Superior temporal gyrus (tissue), 1 donor: Measurements from ENCODE around the gene NUP107.

ENCODE experiments used
- DNase-seq: peaks from one replicate; pipeline ENCODE4 v3.0.0-alpha.2; 2016; ENCODE audit errors: extremely low spot score

The NUP107 gene

DNA sequence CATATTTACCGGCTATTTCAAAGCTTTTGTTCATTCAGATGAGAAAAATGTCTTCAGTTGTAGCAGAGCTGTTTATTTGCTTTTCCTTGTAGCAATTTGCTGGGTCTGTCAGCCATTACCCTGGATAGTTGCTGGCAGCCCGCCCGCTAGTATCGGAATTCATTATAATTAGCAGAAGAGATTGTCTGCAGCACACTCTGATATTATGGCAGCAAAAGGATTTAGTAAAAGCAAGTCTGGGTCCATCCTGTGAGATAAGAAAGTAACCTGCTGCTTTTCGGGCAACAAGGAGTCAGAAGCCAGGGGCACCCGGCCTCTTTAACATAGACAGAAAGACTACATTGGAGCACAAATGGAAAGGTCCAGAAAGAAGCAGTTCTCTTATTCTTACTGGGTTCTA lies 53.1 kb downstream of the NUP107 start:
- DNase-seq = no peak

DNA sequence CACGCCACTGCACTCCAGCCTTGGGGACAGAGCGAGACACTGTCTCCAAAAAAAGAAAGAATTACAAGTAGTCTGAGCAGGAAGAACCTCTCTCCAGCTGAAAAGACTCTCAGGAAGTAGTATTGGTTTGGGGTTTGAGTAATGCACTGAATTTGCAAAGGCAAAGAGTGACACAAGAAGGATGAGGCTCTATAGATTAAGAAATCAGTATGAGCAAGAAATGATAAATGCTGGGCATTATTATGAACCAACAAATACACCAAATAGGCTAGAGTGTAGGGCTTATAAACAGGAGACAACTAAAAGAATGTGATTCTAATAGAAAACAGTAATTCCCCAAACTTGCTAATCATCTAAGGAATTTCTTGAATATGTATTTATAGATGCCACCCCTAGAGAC lies 56.6 kb downstream of the NUP107 start:
- DNase-seq = no peak

GRCh38 chr12:68745376-68745903 lies 58.7 kb downstream of the NUP107 start:
- DNase-seq = no peak

DNA sequence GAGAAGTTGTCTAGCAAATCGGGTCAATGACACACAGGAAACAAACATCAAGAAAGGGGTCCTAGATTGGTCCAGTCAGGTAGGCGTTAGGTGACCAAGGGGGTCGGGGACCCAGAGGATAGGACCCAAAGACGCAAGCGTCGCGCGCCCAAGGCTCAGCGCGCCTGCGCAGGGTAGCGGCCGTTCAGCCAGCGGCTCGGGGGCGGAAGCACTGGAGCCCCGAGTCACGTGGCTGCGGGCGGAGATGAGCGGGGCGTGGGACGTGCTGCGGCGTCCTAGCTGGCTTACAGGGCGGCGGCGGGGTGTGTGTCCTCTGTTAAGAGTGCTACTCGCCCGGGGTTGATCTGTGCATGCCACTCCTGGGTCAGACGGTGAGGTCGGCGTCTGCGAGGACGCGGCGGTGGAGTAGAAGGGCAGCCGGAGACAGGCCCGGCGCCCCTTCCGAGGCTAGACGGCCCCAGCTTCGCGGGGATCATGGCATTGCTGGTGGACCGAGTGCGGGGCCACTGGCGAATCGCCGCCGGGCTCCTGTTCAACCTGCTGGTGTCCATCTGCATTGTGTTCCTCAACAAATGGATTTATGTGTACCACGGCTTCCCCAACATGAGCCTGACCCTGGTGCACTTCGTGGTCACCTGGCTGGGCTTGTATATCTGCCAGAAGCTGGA lies 59.3 kb downstream of the NUP107 start, which contains the start of gene SLC35E3:
SLC35E3 (plus strand) TSS at position 273 of the 668 bp plus-strand sequence; CDS start at position 475, 202 bp downstream.
- DNase-seq = peak; percentile 98

DNA sequence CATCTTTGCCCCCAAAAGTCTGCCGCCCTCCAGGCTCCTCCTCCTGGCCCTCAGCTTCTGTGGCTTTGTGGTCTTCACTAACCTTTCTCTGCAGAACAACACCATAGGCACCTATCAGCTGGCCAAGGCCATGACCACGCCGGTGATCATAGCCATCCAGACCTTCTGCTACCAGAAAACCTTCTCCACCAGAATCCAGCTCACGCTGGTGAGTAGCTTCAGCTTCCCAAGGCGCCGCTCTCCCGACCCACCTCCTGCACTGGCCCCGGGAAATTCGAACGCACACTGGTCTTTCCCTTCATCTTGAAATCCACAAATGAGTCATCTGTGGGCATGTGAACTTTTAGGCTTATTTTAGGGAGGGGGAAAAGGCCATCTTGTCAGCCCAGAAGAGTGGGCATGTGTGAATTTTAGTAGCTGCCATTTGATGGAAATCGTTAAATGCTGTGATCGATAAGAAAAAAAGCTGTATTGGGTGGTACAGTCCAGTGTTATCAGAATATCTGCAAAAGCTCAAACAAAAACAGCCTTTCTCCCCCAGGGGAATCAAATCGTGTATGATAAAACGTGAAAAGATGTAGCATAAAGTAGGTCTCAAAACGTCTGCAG lies 59.9 kb downstream of the NUP107 start:
- DNase-seq = peak; percentile 68

DNA sequence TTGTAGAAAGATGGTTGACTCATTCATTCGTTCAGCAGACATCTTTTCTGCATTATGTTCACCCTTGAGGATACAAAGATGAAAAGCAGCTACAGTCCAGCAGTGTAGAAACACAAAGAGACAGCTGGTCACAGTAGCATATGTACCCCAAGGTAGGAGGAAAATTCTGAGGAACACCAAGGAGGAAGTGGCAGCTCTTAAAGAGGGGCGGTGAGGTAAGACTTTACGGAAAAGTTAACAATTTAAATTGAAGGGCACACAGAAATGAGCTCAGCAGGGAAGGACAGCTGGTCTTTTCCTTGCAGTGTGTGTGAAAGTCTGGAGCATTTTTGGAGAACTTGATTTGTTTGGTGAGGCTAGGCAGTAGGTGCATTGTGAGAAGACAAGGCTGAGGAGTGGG lies 62.7 kb downstream of the NUP107 start:
- DNase-seq = no peak

DNA sequence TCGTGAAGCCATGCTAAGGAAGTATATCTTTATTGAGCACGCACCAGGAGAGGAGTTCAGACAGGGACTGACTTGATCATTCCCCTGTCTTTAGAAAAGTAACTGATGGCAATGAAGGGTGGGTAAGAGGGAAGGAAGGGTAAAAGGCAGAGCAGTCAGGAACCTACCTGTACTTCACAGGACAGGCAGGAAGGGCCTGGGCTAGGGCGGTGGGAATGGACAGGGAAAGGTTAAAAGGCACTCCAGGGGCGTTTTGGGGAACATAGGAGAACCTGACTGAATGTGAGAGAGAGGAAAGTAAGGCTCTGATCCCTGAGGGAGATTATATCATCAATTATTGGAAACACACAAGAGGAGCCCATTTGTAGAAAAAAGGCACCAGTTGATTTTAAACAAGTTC lies 63.1 kb downstream of the NUP107 start:
- DNase-seq = no peak

GRCh38 chr12:68750506-68750905 lies 63.7 kb downstream of the NUP107 start:
- peak; percentile 54 for DNase-seq

GRCh38 chr12:68755536-68756243 lies 68.9 kb downstream of the NUP107 start:
- no peak for DNase-seq

DNA sequence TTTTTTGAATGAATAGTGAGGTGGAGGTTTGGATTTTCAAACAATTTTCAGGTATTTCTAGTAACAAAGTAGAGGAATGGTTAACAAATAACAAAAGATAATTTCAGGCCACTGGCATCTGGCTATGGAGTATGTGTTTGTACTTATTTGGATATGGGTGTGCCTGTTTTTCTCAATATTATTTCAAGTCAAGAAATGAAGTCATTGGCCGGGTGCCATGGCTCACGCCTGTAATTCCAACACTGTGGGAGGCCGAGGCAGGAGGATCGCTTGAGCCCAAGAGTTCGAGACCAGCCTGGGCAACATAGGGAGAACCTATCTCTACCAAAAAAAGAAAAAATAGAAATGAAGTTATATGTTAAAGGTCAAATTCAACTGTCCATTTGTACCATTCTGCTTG lies 73.1 kb downstream of the NUP107 start:
- DNase-seq = no peak

DNA sequence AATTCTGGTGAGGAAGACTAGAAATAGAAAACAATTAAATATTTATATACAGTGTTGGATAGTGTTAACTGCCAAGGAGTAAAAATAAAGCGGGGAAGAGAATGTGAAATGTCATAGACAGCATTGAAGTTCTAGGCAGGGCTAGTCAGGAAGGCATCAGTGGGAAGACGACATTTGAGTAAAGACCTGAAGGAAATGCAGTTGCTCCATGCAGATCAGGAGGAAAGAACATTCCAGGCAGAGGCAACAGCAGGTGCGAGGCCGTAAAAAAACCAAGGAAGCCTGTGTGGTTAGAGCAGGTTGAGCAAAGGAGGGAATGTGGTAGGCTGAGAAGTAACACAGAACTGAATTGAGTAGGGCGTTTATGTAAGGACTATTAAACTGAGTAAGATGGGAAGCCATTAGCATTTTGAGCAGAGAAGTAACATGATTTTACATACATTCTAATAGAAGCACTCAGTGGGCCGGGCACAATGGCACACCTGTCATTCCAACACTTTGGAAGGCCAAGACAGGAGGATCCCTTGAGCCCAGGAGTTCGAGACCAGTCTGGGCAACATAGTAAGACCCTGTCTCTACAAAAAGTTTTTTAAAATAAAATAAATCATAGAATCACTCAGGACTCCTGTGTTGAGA lies 74.1 kb downstream of the NUP107 start:
- DNase-seq = no peak

- DNase-seq = no peak
Observed at GRCh38 chr12:68761442-68761812, 74.6 kb downstream of the NUP107 start.

GRCh38 chr12:68761901-68762630 lies 75.3 kb downstream of the NUP107 start:
- DNase-seq = no peak

DNA sequence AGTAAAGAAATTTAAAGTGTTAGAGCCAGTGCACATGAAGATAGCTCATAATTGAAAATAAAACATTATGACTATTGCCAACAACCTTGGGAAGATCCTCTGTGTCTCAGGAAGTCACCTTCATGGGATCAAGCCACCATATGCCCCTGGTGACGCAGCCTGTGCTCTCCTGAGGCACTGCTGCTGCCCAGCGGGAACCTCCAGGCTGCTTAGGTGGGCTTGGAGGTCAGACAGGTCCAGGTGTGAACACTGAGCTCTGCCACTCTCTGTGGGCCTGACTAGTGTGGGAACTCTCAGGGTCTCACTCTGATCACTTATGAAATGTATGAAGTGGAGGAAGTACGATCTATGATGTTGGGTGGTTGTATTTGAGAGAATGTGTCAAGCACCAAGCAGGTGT lies 75.9 kb downstream of the NUP107 start:
- no peak for DNase-seq

GRCh38 chr12:68765696-68766095 lies 78.9 kb downstream of the NUP107 start:
- DNase-seq = no peak

DNA sequence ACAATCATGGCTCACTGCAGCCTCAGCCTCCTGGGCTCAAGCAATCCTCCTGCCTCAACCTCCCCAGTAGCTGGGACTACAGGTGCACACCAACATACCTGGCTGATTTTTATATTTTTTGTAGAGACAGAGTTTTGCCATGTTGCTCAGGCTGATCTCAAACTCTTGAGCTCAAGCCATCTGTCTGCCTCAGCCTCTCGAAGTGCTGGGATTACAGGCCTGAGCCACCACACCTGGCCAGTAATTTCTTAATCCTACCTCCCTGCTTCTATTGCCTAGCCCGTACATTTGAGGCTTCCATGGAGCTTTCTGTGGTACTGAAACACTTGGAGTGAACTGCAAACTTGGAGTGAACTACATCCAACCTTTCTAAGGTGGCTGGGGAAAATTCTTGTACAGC lies 79.9 kb downstream of the NUP107 start:
- no peak for DNase-seq

GRCh38 chr12:68767191-68767590 lies 80.4 kb downstream of the NUP107 start:
- DNase-seq = no peak

DNA sequence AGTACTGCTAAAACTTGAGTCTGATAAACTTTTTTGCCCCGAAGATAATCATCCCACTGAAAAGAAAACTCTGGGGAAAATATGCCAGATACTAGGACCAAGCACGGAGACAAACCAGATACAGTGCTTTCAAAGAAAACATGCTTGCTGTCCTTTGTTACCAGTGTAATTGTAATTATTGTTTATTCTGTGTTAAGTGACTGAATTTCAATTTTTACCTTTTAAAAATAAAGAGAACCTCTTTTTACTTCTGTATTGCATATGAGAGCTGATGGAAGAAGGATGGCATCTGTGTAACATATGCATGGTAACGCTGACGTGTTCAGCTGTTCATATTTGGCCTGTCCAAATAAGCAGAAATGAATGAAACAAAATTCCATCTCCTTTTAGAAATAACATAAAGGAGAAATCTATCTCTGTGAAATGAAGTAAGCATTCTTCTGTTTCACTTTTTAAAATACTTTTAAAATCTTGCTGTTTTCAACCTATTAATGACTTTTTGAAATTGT lies 81.7 kb downstream of the NUP107 start:
- DNase-seq = no peak

DNA sequence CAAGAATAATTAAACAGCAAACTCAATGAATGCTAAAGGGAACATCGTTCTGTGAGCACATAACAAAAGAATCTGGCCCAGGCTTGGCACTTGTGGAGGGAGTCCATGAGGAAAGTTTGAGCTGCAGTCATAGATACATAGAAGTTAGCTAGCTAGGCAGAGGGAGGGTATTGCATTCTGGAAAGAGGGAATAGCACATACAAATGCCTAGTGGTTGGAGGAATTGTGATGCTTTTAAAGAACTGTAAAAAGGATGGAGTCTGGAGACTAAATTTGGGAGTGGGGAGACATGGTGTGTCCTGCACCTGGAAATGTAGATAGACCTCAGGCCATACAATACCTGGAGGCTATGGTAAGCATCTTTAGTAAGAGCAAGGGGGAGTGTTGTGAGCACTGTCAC lies 83.2 kb downstream of the NUP107 start:
- DNase-seq = no peak

DNA sequence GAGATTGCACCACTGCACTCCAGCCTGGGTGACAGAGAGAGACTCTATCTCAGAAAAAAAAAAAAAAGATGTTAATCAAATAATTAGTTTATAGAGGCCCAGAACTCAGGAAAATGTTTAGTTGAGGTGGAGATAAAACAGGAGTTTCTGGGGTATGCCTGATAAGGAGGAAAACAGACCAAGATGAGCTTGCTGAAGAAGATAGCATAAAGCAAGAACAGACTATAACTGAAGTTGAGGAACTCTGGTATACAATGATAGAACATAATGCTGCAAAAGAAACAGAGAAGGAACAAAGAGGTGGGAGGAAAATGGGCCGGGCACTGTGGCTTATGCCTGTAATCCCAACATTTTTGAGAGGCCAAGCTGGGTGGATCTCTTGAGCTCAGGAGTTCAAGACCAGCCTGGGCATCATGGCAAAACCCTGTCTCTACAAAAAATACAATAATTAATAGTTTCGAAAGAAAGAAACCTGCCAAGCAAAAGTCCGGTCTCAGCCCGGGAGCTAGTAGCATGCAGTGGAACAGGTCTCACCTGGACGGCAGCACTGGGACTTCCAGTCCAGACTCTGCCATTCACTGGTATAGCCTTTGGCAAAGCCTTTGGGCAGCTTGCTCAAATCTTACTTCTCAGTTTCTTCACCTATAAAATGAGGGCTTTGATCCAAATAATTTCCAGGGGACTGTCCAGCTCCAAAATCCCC lies 84.6 kb downstream of the NUP107 start:
- no peak for DNase-seq

GRCh38 chr12:68772714-68773113 lies 85.9 kb downstream of the NUP107 start:
- no peak for DNase-seq
